H1 (cell line): ENCODE data around the gene REPIN1.

Source experiments
- EZH2 ChIP-seq: fragments of 200-600 bp; sonication (generic); IDR thresholded peaks from 2 replicates; pipeline ENCODE4 v1.7.1; 2012; ENCODE audit warnings: low read depth, mild to moderate bottlenecking, moderate library complexity, low read length, inconsistent platforms; ENCODE audit not compliant: severe bottlenecking
- HDAC6 ChIP-seq: IDR thresholded peaks from one replicate; pipeline ENCODE4 v1.7.1; 2012; ENCODE audit warnings: low read depth, mild to moderate bottlenecking, inconsistent platforms, low read length, moderate library complexity
- NANOG ChIP-seq: IDR thresholded peaks from 2 replicates; pipeline ENCODE4 v1.6.1; 2011; ENCODE audit warnings: low read length, low read depth, mild to moderate bottlenecking, inconsistent platforms; ENCODE audit not compliant: insufficient read depth, poor library complexity, severe bottlenecking
- TEAD4 ChIP-seq: IDR thresholded peaks from 2 replicates; pipeline ENCODE4 v1.6.1; 2012; ENCODE audit warnings: low read depth, low read length, inconsistent platforms, mixed read lengths
- TF ChIP-seq, protein P1 (sequence below), 3 experiments: IDR thresholded peaks; 1 replicate in 2 of 3; 2 replicates in 1 of 3; pipeline versions ENCODE4 v1.5.1 to v1.6.1; 2011; ENCODE audit warnings: low read length in 3 of 3, mild to moderate bottlenecking in 3 of 3, inconsistent platforms in 2 of 3, low read depth in 1 of 3, moderate library complexity in 1 of 3; ENCODE audit not compliant: insufficient read depth in 1 of 3; ENCODE audit errors: control extremely low read depth in 1 of 3

DNA sequence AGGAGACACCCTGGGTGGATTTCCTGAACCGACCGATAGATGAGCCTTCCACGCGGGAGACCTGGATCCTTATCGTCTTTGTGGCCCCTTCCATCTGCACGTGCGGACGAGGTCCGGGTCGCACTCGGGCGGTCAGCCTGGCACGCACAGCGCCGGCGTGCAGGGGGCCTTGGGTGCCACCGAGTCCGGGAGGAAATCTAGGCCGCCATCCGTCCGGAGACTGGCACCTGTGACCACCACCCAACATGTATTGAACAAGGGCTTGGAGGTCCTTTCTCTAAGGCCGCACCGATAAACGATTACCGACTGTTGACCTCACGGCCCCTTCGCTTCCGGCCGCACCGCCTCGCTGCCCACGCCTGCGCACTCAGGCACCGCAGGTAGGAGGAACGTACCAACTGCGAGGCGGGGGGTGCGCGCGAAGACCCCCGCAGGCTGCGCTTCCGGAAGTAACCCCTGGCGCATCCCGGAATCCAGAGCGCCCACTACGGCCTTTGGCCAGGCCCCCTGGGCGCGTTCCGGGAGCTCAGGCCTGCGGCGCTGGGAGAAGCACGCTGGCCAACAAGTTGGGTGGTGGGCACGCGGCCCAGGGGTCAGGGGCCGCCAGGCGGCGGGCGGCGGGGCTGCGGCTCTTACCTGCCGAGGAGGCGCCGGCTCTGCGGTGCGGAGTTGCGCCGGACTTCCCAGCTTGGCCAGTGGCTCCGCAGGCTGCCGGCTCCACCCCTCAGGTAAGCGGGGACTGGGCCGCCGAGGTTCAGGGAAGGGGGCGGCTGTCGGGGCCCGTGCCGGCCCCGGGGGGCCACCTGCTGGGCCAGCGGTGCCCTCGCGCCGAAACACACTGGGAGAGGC lies 45.6 kb upstream of the REPIN1 start, which contains the start of the genes ACTR3C and LRRC61:
- TF ChIP-seq, protein P1, sequence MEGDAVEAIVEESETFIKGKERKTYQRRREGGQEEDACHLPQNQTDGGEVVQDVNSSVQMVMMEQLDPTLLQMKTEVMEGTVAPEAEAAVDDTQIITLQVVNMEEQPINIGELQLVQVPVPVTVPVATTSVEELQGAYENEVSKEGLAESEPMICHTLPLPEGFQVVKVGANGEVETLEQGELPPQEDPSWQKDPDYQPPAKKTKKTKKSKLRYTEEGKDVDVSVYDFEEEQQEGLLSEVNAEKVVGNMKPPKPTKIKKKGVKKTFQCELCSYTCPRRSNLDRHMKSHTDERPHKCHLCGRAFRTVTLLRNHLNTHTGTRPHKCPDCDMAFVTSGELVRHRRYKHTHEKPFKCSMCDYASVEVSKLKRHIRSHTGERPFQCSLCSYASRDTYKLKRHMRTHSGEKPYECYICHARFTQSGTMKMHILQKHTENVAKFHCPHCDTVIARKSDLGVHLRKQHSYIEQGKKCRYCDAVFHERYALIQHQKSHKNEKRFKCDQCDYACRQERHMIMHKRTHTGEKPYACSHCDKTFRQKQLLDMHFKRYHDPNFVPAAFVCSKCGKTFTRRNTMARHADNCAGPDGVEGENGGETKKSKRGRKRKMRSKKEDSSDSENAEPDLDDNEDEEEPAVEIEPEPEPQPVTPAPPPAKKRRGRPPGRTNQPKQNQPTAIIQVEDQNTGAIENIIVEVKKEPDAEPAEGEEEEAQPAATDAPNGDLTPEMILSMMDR (IDR thresholded peaks at IDR 0.05; ENCODE audit: control extremely low read depth in 1 of 3, insufficient read depth in 1 of 3, low read depth in 1 of 3, low read length in 3 of 3) = peak in 1 of 3 experiments; percentile 18; a peak in 2 of 4 replicates
- no peak for TF ChIP-seq EZH2
- no peak for TF ChIP-seq HDAC6
- no peak for TF ChIP-seq NANOG
- TF ChIP-seq TEAD4 = no peak
